Measurements from ENCODE around the gene TMPRSS4. TPM values are rescaled to one million over a fixed set of nuclear protein-coding genes. Genes with fewer than 3 reads are reported as not detected.

Gene TMPRSS4
- total and polyA plus RNA-seq, 2 of the 13 experiments (the other 11 are each of a cell fraction or from before 2014, with no cell fraction given) = 0.32 TPM; not detected in 1

DNA sequence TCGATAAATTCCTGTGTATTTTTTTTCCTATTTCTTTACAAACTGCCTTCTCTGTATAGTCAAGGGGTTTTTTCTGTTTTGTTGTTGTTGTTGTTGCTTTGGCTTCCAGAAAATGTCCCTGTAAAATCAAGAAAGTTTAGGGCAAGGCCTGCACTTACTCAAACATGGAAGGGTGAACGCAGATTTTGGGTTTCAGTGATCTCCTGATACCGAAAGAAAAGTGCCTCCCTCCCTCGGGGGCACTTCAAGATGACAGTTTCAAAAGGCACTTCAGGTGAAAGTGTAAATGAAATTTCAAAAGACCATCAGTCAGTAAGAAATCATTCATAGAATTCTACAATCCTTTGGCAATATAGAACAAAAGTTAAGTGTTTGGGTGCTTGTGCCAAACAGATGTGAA, 43.4 kb upstream of the TMPRSS4 start:
- FAIRE-seq = no peak
- ChIA-PET CTCF (ENCODE audit: low intra/inter-chr PET ratio, low total read pairs) (no interaction called here), POLR2A (no interaction called here)
- no peaks in the 10 kb centered on the region for H3K79me2 ChIP-seq (ENCODE audit: insufficient read depth, low read length)
- H3K4me1 ChIP-seq (ENCODE audit: insufficient read depth, low read length) = no peaks in the 10 kb centered on the region
- no peak overlapping the region for H3K4me2 ChIP-seq (ENCODE audit: low read depth, low read length)
- no peak overlapping the region for H3K9ac ChIP-seq (ENCODE audit: insufficient read depth, low read depth, low read length)
- in situ Hi-C loops (cut with HindIII; ENCODE audit: extremely low pct_ligation_motif_present, low pct_unique_long_range_greater_than_20kb) (no loop called here), intact Hi-C loops (cut with micrococcal nuclease; ENCODE audit: unreplicated experiment) (no loop called here)
- H3K36me3 ChIP-seq (replicated peaks in 1 of 2; ENCODE audit: control insufficient read depth in 1 of 2, insufficient read depth in 2 of 2, low read length in 2 of 2) = no peaks in the 10 kb centered on the region
- H3K9me3 ChIP-seq (ENCODE audit: low read length) = no peaks in the 10 kb centered on the region
- WGBS (ENCODE audit: low lambda C conversion rate) = 43% methylated on average over 4 of the region's 4 CpGs
- no peak for DNase-seq (ENCODE audit: low spot score)
- no peak overlapping the region for H2AFZ ChIP-seq (ENCODE audit: low read length)
- ATAC-seq = no peak
- TF ChIP-seq FIP1L1 (IDR thresholded peaks at IDR 0.05; ENCODE audit: borderline replicate concordance, insufficient read depth, low read depth, low read length) (no peak), ZNF879 (CRISPR knock-in tag; IDR thresholded peaks at IDR 0.05) (no peak)
- no peaks in the 10 kb centered on the region for H4K20me1 ChIP-seq (ENCODE audit: insufficient read depth, low read length)
- no peak overlapping the region for H3K27ac ChIP-seq (ENCODE audit: extremely low read length, insufficient read depth, low read length)
- no TSS peak for BruUV-seq (replicated peaks)
- no peak overlapping the region for H3K4me3 ChIP-seq (replicated peaks in 1 of 3; ENCODE audit: insufficient read depth in 1 of 3, low read depth in 2 of 3, low read length in 3 of 3)
- H3K27me3 ChIP-seq (ENCODE audit: control insufficient read depth in 1 of 2, insufficient read depth in 2 of 2, low read length in 2 of 2) = peaks cover 0 to 16% of the 10 kb centered on the region in 2 experiments; a peak in 3 of 5 replicates

- no TSS peak for BruUV-seq (replicated peaks)
- no peak for ATAC-seq
- Histone ChIP-seq H3K4me3 (replicated peaks in 1 of 3; ENCODE audit: insufficient read depth in 1 of 3, low read depth in 2 of 3, low read length in 3 of 3) (no peak overlapping the region), H3K79me2 (ENCODE audit: insufficient read depth, low read length) (no peaks in the 10 kb centered on the region), H3K27ac (ENCODE audit: extremely low read length, insufficient read depth, low read length) (no peak overlapping the region), H3K4me2 (ENCODE audit: low read depth, low read length) (no peak overlapping the region), H3K9me3 (ENCODE audit: low read length) (no peaks in the 10 kb centered on the region), H3K9ac (ENCODE audit: insufficient read depth, low read depth, low read length) (no peak overlapping the region), H3K27me3 (ENCODE audit: control insufficient read depth in 1 of 2, insufficient read depth in 2 of 2, low read length in 2 of 2) (peaks cover 0 to 8% of the 10 kb centered on the region in 2 experiments; a peak in 2 of 5 replicates), H2AFZ (ENCODE audit: low read length) (no peak overlapping the region), H3K36me3 (replicated peaks in 1 of 2; ENCODE audit: control insufficient read depth in 1 of 2, insufficient read depth in 2 of 2, low read length in 2 of 2) (no peaks in the 10 kb centered on the region), H4K20me1 (ENCODE audit: insufficient read depth, low read length) (no peaks in the 10 kb centered on the region), H3K4me1 (ENCODE audit: insufficient read depth, low read length) (no peaks in the 10 kb centered on the region)
- TF ChIP-seq ZNF383 (CRISPR knock-in tag; IDR thresholded peaks at IDR 0.05; ENCODE audit: borderline replicate concordance) = no peak
- POLR2A ChIA-PET = no interaction called here
- in situ Hi-C loops (cut with HindIII; ENCODE audit: extremely low pct_ligation_motif_present, low pct_unique_long_range_greater_than_20kb) (no loop called here), intact Hi-C loops (cut with micrococcal nuclease; ENCODE audit: unreplicated experiment) (no loop called here)
- no peak for DNase-seq (ENCODE audit: low spot score)
- FAIRE-seq = no peak
- CTCF ChIA-PET (ENCODE audit: low intra/inter-chr PET ratio, low total read pairs) = no interaction called here
- 4% methylated on average over 1 of the region's 1 CpG for WGBS (ENCODE audit: low lambda C conversion rate)
Observed at GRCh38 chr11:118042141-118042540, 34.7 kb upstream of the TMPRSS4 start.

All from HepG2 (cell line).